ENCODE results near the gene KCNB1.

KCNB1 gene

GRCh38 chr20:49507741-49508434 is 25.4 kb upstream of the KCNB1 start:
- no peaks in the 10 kb centered on the region for H3K36me3 ChIP-seq
- H3K27me3 ChIP-seq, result no peaks in the 10 kb centered on the region
- peaks cover 10% of the 10 kb centered on the region for H3K4me1 ChIP-seq
- H3K9me3 ChIP-seq, result no peaks in the 10 kb centered on the region
- H3K4me3 ChIP-seq (ENCODE audit: low read depth, low read length), result peak overlapping the region; percentile 36
- TF ChIP-seq, protein P1, sequence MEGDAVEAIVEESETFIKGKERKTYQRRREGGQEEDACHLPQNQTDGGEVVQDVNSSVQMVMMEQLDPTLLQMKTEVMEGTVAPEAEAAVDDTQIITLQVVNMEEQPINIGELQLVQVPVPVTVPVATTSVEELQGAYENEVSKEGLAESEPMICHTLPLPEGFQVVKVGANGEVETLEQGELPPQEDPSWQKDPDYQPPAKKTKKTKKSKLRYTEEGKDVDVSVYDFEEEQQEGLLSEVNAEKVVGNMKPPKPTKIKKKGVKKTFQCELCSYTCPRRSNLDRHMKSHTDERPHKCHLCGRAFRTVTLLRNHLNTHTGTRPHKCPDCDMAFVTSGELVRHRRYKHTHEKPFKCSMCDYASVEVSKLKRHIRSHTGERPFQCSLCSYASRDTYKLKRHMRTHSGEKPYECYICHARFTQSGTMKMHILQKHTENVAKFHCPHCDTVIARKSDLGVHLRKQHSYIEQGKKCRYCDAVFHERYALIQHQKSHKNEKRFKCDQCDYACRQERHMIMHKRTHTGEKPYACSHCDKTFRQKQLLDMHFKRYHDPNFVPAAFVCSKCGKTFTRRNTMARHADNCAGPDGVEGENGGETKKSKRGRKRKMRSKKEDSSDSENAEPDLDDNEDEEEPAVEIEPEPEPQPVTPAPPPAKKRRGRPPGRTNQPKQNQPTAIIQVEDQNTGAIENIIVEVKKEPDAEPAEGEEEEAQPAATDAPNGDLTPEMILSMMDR (IDR thresholded peaks at IDR 0.05; ENCODE audit: low read depth, low read length), result no peak
- no peak for DNase-seq

- Histone ChIP-seq H3K27me3 (no peaks in the 10 kb centered on the region), H3K4me1 (peaks cover 10% of the 10 kb centered on the region), H3K36me3 (no peaks in the 10 kb centered on the region), H3K9me3 (no peaks in the 10 kb centered on the region), H3K4me3 (ENCODE audit: low read depth, low read length) (peak overlapping the region; percentile 26)
- DNase-seq, result peak; percentile 87
- TF ChIP-seq, protein P1 (IDR thresholded peaks at IDR 0.05; ENCODE audit: low read depth, low read length), result no peak
These were observed 23.1 kb upstream of the KCNB1 start for GRCh38 chr20:49505518-49505917.

DNA sequence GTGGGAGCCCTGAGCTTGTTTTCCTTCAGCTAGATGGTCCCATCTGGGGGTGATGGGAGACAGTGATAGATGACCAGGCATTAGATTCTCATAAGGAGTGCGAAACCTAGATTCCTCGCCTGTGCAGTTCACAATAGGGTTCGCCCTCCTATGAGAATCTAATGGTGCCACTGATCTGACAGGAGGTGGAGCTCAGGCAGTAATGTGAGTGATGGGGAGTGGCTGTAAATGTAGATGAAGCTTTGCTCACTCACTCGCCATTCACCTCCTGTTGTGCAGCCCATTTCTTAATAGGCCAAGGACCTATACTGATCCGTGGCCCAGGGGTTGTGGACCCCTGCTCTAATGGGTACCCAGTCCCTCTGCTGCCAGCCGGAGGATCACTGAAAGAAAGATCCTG is 20.7 kb upstream of the KCNB1 start:
- H3K4me3 ChIP-seq (ENCODE audit: low read depth, low read length), result no peak overlapping the region
- H3K4me1 ChIP-seq, result peaks cover 10% of the 10 kb centered on the region
- no peak for DNase-seq
- H3K36me3 ChIP-seq, result no peaks in the 10 kb centered on the region
- H3K9me3 ChIP-seq, result no peaks in the 10 kb centered on the region
- no peaks in the 10 kb centered on the region for H3K27me3 ChIP-seq
- TF ChIP-seq, protein P1 (IDR thresholded peaks at IDR 0.05; ENCODE audit: low read depth, low read length), result no peak

DNA sequence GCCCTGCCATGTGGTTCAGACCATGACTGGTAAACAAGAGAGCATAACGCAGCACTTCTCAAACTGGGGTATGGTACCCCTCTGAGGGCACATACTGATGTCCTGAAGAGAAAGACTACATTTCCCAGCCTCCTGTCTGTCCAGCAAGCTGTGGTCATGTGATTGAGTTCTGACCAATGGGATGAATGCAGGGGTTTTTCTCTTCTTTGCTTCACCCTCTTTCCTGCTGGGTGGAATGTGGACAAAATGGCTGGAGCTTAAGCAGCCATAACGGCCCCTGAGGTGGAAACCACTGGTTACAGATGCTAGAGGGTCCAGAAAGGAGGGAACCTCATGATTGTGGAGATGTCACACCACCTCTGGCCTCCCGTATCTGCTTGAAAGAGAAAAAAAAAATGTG is 19.4 kb upstream of the KCNB1 start:
- TF ChIP-seq, protein P1 (IDR thresholded peaks at IDR 0.05; ENCODE audit: low read depth, low read length), result no peak
- Histone ChIP-seq H3K4me1 (peaks cover 10% of the 10 kb centered on the region), H3K9me3 (no peaks in the 10 kb centered on the region), H3K27me3 (no peaks in the 10 kb centered on the region), H3K4me3 (ENCODE audit: low read depth, low read length) (no peak overlapping the region), H3K36me3 (no peaks in the 10 kb centered on the region)
- DNase-seq, result peak; percentile 42

GRCh38 chr20:49497398-49497669 is 14.9 kb upstream of the KCNB1 start:
- no peaks in the 10 kb centered on the region for H3K36me3 ChIP-seq
- H3K4me1 ChIP-seq, result no peaks in the 10 kb centered on the region
- TF ChIP-seq, protein P1 (IDR thresholded peaks at IDR 0.05; ENCODE audit: low read depth, low read length), result no peak

GRCh38 chr20:49496553-49497397 is 14.3 kb upstream of the KCNB1 start:
- DNase-seq, result no peak
- H3K4me3 ChIP-seq (ENCODE audit: low read depth, low read length), result no peak overlapping the region
- H3K27me3 ChIP-seq, result no peaks in the 10 kb centered on the region
- TF ChIP-seq, protein P1 (IDR thresholded peaks at IDR 0.05; ENCODE audit: low read depth, low read length), result no peak
- H3K9me3 ChIP-seq, result no peaks in the 10 kb centered on the region
- no peaks in the 10 kb centered on the region for H3K4me1 ChIP-seq
- no peaks in the 10 kb centered on the region for H3K36me3 ChIP-seq

More at GRCh38 chr20:49497398-49497669, 14.9 kb upstream of the KCNB1 start:
- DNase-seq, result no peak
- Histone ChIP-seq H3K9me3 (no peaks in the 10 kb centered on the region), H3K27me3 (no peaks in the 10 kb centered on the region), H3K4me3 (ENCODE audit: low read depth, low read length) (no peak overlapping the region)
